B cell (primary cell): ENCODE measurements around the gene CNTNAP2. TPM values are rescaled to one million over a fixed set of nuclear protein-coding genes. Genes with fewer than 3 reads are reported as not detected.

Source experiments
- ATAC-seq: fragments of 200-7000 bp; cut with Tn5 transposase; one replicate; pipeline ENCODE4 v1.10.0; 2021; ENCODE audit warnings: low read depth, mild to moderate bottlenecking, moderate number of reproducible peaks, moderate library complexity
- CTCF ChIA-PET: fragments of 350-600 bp; sonication (Branson Sonifier 250); formaldehyde crosslinking; loops from one replicate; lab custom pipeline; 2021; ENCODE audit warnings: antibody characterized with exemption, inconsistent platforms; lab: Charles Lee
- POLR2A ChIA-PET: fragments of 350-600 bp; sonication (Branson Sonifier 250); formaldehyde crosslinking; loops from one replicate; lab custom pipeline; 2021; ENCODE audit warnings: antibody characterized with exemption; lab: Charles Lee
- DNase-seq: peaks from one replicate; pipeline ENCODE4 v3.0.0; 2013
- H2AFZ ChIP-seq: 2 replicates; pipeline ENCODE4 v1.6.1; 2012; ENCODE audit warnings: mild to moderate bottlenecking, low read depth, low read length; ENCODE audit not compliant: insufficient read depth, poor library complexity, severe bottlenecking
- H3K27ac ChIP-seq, 2 donors: 1 replicate in 1 of 2; 2 replicates in 1 of 2; pipeline ENCODE4 v1.5.1; 2012 to 2013; ENCODE audit warnings: low read length in 2 of 2, mild to moderate bottlenecking in 2 of 2, moderate library complexity in 1 of 2
- H3K27me3 ChIP-seq, 4 experiments: fragments of 200-600 bp in 1 of 4; sonication (generic) in 1 of 4; replicated peaks in 1 of 4; 1 replicate in 2 of 4; 2 replicates in 2 of 4; pipeline versions ENCODE4 v1.6.1 to v1.7.0; 2013 to 2016; ENCODE audit warnings: low read length in 3 of 4, mild to moderate bottlenecking in 2 of 4, mixed read lengths in 1 of 4, moderate library complexity in 1 of 4; ENCODE audit not compliant: insufficient read depth in 4 of 4, control insufficient read depth in 3 of 4; ENCODE audit errors: control extremely low read depth in 1 of 4
- H3K36me3 ChIP-seq, 2 experiments: replicated peaks in 1 of 2; 1 replicate in 1 of 2; 2 replicates in 1 of 2; pipeline versions ENCODE4 v1.6.1 to v1.7.1; 2013; ENCODE audit warnings: low read length in 1 of 2; ENCODE audit not compliant: insufficient read depth in 2 of 2, control insufficient read depth in 1 of 2; ENCODE audit errors: control extremely low read depth in 1 of 2, extremely low read depth in 1 of 2
- H3K4me1 ChIP-seq, 2 donors: fragments of 200-600 bp in 1 of 2; sonication (generic) in 1 of 2; 1 replicate in 1 of 2; 2 replicates in 1 of 2; pipeline versions ENCODE4 v1.5.1 to v1.6.1; 2013 to 2017; ENCODE audit warnings: low read length in 2 of 2; ENCODE audit not compliant: control insufficient read depth in 2 of 2, insufficient read depth in 2 of 2
- H3K4me2 ChIP-seq: replicated peaks from 2 replicates; pipeline ENCODE3; 2012; ENCODE audit warnings: mild to moderate bottlenecking, low read depth, low read length; ENCODE audit not compliant: poor library complexity, severe bottlenecking
- H3K4me3 ChIP-seq, 5 experiments: fragments of 200-600 bp in 1 of 5; sonication (generic) in 1 of 5; 1 replicate in 3 of 5; 2 replicates in 2 of 5; pipeline versions ENCODE4 v1.5.1 to v1.7.0; 2011 to 2016; ENCODE audit warnings: low read length in 4 of 5, mild to moderate bottlenecking in 4 of 5, low read depth in 2 of 5, control low read depth in 1 of 5, moderate library complexity in 1 of 5; ENCODE audit not compliant: insufficient read depth in 1 of 5; ENCODE audit errors: control extremely low read depth in 1 of 5, extremely low read depth in 1 of 5
- H3K79me2 ChIP-seq: fragments of 200-600 bp; sonication (generic); one replicate; pipeline ENCODE4 v1.6.0; 2016; ENCODE audit warnings: low read length; ENCODE audit not compliant: control insufficient read depth, insufficient read depth
- H3K9ac ChIP-seq: fragments of 200-600 bp; sonication (generic); 2 replicates; pipeline ENCODE4 v1.6.1; 2017; ENCODE audit warnings: mild to moderate bottlenecking, low read length, moderate library complexity
- H3K9me3 ChIP-seq, 3 donors: one replicate each; pipeline versions ENCODE4 v1.6.1 to v1.7.1; 2013; ENCODE audit warnings: low read length in 2 of 3; ENCODE audit not compliant: control insufficient read depth in 2 of 3, insufficient read depth in 1 of 3; ENCODE audit errors: control extremely low read depth in 1 of 3
- H4K20me1 ChIP-seq: 2 replicates; pipeline ENCODE4 v1.6.0; 2012; ENCODE audit warnings: mild to moderate bottlenecking, low read length; ENCODE audit not compliant: insufficient read depth, control insufficient read depth, poor library complexity, severe bottlenecking
- H3K27ac Mint-ChIP-seq: one replicate; pipeline ENCODE4 v1.8.0; 2021; ENCODE audit warnings: mixed read lengths
- H3K27me3 Mint-ChIP-seq: one replicate; pipeline ENCODE4 v1.8.0; 2021; ENCODE audit warnings: mixed read lengths
- H3K4me1 Mint-ChIP-seq: one replicate; pipeline ENCODE4 v1.8.0; 2021; ENCODE audit warnings: mixed read lengths
- H3K4me3 Mint-ChIP-seq: one replicate; pipeline ENCODE4 v1.8.0; 2021; ENCODE audit warnings: mixed read lengths
- H3K9me3 Mint-ChIP-seq: one replicate; pipeline ENCODE4 v1.8.0; 2022; ENCODE audit warnings: mixed read lengths; ENCODE audit not compliant: insufficient read depth
- EZH2 ChIP-seq: IDR thresholded peaks from 2 replicates; pipeline ENCODE4 v1.6.1; 2012; ENCODE audit warnings: borderline replicate concordance, low read depth, mild to moderate bottlenecking, moderate library complexity, low read length; ENCODE audit not compliant: insufficient read depth, poor library complexity, severe bottlenecking
- WGBS: methylation state at CpG from one replicate; pipeline ENCODE4 v1.1.5; 2013; ENCODE audit warnings: missing lambda C conversion rate; ENCODE audit not compliant: insufficient coverage; 5-methylcytosine and 5-hydroxymethylcytosine counted together
- intact Hi-C: fragments of 100-400 bp; cut with micrococcal nuclease; formaldehyde crosslinking; loops from one replicate; pipeline ENCODE4 v1.10.0; 2022
- polyA plus RNA-seq: library from polyadenylated mRNA; depleted of rRNA; stranded (reverse); fragments of >200 nt; gene quantifications from 2 replicates; pipeline ENCODE4 v1.2.3, GENCODE V29; 2012
- total RNA-seq, 2 donors: library from RNA; stranded (reverse); fragments of 120-200 nt in 1 of 2; gene quantifications; 1 replicate in 1 of 2; 2 replicates in 1 of 2; pipeline versions ENCODE4 v1.2.3 to v1.2.4, GENCODE V29; 2013 to 2022
- TF ChIP-seq, protein P1 (sequence below): fragments of 200-600 bp; IDR thresholded peaks from one replicate; pipeline ENCODE4 v1.8.0; 2022; ENCODE audit warnings: antibody characterized with exemption, mild to moderate bottlenecking

CNTNAP2 gene
- total and polyA plus RNA-seq, 2 donors (not counting 1 experiment from before 2014, with no cell fraction given) = 7.4 to 16.6 TPM

DNA sequence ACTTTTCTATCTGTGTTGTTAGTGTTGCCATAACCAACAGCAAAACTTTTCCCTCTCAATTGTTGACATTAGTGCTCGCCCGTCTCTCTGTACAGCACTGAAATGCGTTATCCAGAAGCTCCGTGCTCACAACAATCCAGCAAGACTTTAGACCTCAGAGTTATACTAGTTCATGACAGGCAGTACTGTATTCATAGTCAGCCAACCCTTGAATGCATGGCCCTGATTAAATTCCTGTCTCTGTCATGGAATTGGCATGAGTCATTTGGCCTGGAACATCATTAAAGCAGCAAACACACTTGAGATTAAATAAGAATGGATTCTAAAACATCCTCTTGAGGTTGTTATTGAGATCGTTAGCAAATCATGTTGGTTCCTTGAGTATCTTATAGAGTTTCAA, 2068.4 kb downstream of the CNTNAP2 start:
- H3K4me1 Mint-ChIP-seq = no peaks in the 10 kb centered on the region
- no peak overlapping the region for H3K27ac Mint-ChIP-seq
- H3K9me3 Mint-ChIP-seq = no peaks in the 10 kb centered on the region
- no peak for DNase-seq
- TF ChIP-seq, protein P1, sequence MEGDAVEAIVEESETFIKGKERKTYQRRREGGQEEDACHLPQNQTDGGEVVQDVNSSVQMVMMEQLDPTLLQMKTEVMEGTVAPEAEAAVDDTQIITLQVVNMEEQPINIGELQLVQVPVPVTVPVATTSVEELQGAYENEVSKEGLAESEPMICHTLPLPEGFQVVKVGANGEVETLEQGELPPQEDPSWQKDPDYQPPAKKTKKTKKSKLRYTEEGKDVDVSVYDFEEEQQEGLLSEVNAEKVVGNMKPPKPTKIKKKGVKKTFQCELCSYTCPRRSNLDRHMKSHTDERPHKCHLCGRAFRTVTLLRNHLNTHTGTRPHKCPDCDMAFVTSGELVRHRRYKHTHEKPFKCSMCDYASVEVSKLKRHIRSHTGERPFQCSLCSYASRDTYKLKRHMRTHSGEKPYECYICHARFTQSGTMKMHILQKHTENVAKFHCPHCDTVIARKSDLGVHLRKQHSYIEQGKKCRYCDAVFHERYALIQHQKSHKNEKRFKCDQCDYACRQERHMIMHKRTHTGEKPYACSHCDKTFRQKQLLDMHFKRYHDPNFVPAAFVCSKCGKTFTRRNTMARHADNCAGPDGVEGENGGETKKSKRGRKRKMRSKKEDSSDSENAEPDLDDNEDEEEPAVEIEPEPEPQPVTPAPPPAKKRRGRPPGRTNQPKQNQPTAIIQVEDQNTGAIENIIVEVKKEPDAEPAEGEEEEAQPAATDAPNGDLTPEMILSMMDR = no peak
- no peak for TF ChIP-seq EZH2
- Histone ChIP-seq H3K36me3 (no peaks in the 10 kb centered on the region), H3K4me3 (no peak overlapping the region), H4K20me1 (no peaks in the 10 kb centered on the region), H3K27ac (no peak overlapping the region), H3K9ac (no peak overlapping the region), H3K4me2 (no peak overlapping the region), H3K27me3 (peaks cover 0 to 2% (median 0%) of the 10 kb centered on the region in 4 experiments), H3K79me2 (no peaks in the 10 kb centered on the region), H3K9me3 (no peaks in the 10 kb centered on the region), H3K4me1 (no peaks in the 10 kb centered on the region), H2AFZ (no peak overlapping the region)
- ChIA-PET POLR2A (no interaction called here), CTCF (no interaction called here)
- no peak overlapping the region for H3K4me3 Mint-ChIP-seq
- intact Hi-C loops = no loop called here
- 91% methylated on average over 4 of the region's 5 CpGs for WGBS
- no peak for ATAC-seq
- peaks cover 13% of the 10 kb centered on the region for H3K27me3 Mint-ChIP-seq

DNA sequence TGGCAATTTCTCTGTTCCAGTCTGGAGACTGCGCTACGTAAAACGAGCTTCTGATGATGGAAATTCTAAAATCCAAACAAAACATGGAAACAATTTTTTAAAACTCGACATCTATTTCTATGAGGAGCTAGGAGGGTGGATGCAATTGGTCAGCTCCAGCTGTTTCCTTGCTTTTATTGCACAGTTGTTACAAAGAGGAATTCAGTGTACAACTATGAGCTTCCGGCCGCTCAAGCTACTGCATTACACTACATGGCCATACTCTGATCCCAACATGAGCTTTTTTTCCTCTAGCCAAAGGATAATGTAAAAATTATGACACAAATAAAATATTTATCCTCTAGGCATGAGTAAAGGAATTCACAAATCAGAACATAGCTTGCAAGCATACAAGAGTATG, 2070.9 kb downstream of the CNTNAP2 start:
- ATAC-seq = no peak
- H3K4me1 ChIP-seq = no peaks in the 10 kb centered on the region
- H3K9me3 ChIP-seq = no peaks in the 10 kb centered on the region
- H3K9ac ChIP-seq = no peak overlapping the region
- DNase-seq = no peak
- H3K27me3 Mint-ChIP-seq = peaks cover 13% of the 10 kb centered on the region
- H3K27ac Mint-ChIP-seq = no peak overlapping the region
- H3K27me3 ChIP-seq = peaks cover 0 to 2% (median 0%) of the 10 kb centered on the region in 4 experiments
- WGBS = no CpG with 5 or more reads among the region's 6 CpGs
- H3K4me1 Mint-ChIP-seq = no peaks in the 10 kb centered on the region
- H3K36me3 ChIP-seq = no peaks in the 10 kb centered on the region
- intact Hi-C loops = no loop called here
- CTCF ChIA-PET = no interaction called here
- H2AFZ ChIP-seq = no peak overlapping the region
- H3K27ac ChIP-seq = no peak overlapping the region
- no peak for TF ChIP-seq EZH2
- TF ChIP-seq, protein P1 = no peak
- H3K4me3 ChIP-seq = no peak overlapping the region
- no peak overlapping the region for H3K4me3 Mint-ChIP-seq
- POLR2A ChIA-PET = no interaction called here
- H4K20me1 ChIP-seq = no peaks in the 10 kb centered on the region
- no peak overlapping the region for H3K4me2 ChIP-seq
- H3K9me3 Mint-ChIP-seq = no peaks in the 10 kb centered on the region
- no peaks in the 10 kb centered on the region for H3K79me2 ChIP-seq
